Measurements from ENCODE around the gene COL4A1.

The COL4A1 gene

GRCh38 chr13:110130431-110130830 lies 176.5 kb downstream of the COL4A1 start:
- no peak overlapping the region for H3K27ac ChIP-seq (replicated peaks)
- TF ChIP-seq CTCF (IDR thresholded peaks at IDR 0.05; ENCODE audit: insufficient read depth, low read length) (no peak), SPI1 (IDR thresholded peaks at IDR 0.05; ENCODE audit: borderline replicate concordance, low read depth) (no peak)
- H3K4me3 ChIP-seq (replicated peaks; ENCODE audit: insufficient read depth, low read length), result no peak overlapping the region
- no peak for DNase-seq (ENCODE audit: low read depth in 1 of 2, low spot score in 1 of 2)
- H3K27me3 ChIP-seq (ENCODE audit: insufficient read depth, poor library complexity, severe bottlenecking), result no peaks in the 10 kb centered on the region

GRCh38 chr13:110129539-110130186 lies 177.3 kb downstream of the COL4A1 start:
- no peaks in the 10 kb centered on the region for H3K27me3 ChIP-seq (ENCODE audit: insufficient read depth, poor library complexity, severe bottlenecking)
- TF ChIP-seq, protein P1, sequence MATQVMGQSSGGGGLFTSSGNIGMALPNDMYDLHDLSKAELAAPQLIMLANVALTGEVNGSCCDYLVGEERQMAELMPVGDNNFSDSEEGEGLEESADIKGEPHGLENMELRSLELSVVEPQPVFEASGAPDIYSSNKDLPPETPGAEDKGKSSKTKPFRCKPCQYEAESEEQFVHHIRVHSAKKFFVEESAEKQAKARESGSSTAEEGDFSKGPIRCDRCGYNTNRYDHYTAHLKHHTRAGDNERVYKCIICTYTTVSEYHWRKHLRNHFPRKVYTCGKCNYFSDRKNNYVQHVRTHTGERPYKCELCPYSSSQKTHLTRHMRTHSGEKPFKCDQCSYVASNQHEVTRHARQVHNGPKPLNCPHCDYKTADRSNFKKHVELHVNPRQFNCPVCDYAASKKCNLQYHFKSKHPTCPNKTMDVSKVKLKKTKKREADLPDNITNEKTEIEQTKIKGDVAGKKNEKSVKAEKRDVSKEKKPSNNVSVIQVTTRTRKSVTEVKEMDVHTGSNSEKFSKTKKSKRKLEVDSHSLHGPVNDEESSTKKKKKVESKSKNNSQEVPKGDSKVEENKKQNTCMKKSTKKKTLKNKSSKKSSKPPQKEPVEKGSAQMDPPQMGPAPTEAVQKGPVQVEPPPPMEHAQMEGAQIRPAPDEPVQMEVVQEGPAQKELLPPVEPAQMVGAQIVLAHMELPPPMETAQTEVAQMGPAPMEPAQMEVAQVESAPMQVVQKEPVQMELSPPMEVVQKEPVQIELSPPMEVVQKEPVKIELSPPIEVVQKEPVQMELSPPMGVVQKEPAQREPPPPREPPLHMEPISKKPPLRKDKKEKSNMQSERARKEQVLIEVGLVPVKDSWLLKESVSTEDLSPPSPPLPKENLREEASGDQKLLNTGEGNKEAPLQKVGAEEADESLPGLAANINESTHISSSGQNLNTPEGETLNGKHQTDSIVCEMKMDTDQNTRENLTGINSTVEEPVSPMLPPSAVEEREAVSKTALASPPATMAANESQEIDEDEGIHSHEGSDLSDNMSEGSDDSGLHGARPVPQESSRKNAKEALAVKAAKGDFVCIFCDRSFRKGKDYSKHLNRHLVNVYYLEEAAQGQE (IDR thresholded peaks at IDR 0.05; ENCODE audit: insufficient replicate concordance, low read depth), result no peak
- TF ChIP-seq SPI1 (IDR thresholded peaks at IDR 0.05; ENCODE audit: borderline replicate concordance, low read depth) (no peak), GABPA (IDR thresholded peaks at IDR 0.05; ENCODE audit: low read depth) (no peak), CTCF (IDR thresholded peaks at IDR 0.05; ENCODE audit: insufficient read depth, low read length) (no peak)
- DNase-seq (ENCODE audit: low read depth in 1 of 2, low spot score in 1 of 2), result no peak
- H3K4me3 ChIP-seq (replicated peaks; ENCODE audit: insufficient read depth, low read length), result no peak overlapping the region
- no peak overlapping the region for H3K27ac ChIP-seq (replicated peaks)

DNA sequence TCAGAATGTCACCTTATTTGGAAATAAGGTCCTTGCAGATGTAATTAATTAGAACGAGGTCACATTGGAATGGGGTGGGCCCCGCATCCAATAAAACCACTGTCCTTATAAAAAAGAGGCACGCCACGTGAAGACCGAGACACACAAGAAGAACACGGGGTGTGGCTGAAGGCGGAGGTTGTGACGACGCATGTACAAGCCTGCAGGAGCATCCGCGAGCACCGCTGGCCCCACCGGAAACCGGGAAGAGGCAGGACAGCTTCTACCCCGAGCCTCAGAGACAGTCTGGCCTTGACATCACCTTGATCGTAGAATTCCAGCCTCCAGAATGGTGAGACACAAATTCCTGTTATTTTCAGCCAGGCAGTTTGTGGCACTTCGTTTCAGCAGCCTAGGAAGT lies 177.9 kb downstream of the COL4A1 start:
- Histone ChIP-seq H3K27me3 (ENCODE audit: insufficient read depth, poor library complexity, severe bottlenecking) (no peaks in the 10 kb centered on the region), H3K4me3 (replicated peaks; ENCODE audit: insufficient read depth, low read length) (no peak overlapping the region), H3K27ac (replicated peaks) (no peak overlapping the region)
- DNase-seq (ENCODE audit: low read depth in 1 of 2, low spot score in 1 of 2), result no peak
- TF ChIP-seq GABPA (IDR thresholded peaks at IDR 0.05; ENCODE audit: low read depth) (no peak), POLR2AphosphoS5 (IDR thresholded peaks at IDR 0.05; ENCODE audit: low read depth) (no peak), SPI1 (IDR thresholded peaks at IDR 0.05; ENCODE audit: borderline replicate concordance, low read depth) (no peak), CTCF (IDR thresholded peaks at IDR 0.05; ENCODE audit: insufficient read depth, low read length) (no peak)
- TF ChIP-seq, protein P1 (IDR thresholded peaks at IDR 0.05; ENCODE audit: insufficient replicate concordance, low read depth), result no peak

DNA sequence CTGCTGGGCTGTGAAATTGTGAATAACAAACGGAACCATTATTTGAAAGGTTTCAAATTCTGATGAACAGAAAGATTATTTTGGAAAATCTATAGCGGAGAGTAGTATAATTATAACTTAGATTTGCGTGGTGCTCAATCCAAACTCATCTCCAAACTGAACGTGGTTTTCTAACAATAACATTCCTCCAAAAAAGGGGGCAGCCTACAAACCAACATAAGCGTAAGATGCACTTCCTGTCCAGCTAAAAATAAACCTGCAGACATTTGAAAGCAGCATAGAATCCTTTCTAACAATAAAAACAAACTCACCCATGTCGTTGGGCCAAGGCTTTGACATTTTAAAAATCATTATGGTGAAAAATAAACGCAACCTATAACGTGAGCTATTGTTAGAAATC lies 178.4 kb downstream of the COL4A1 start:
- no peak overlapping the region for H3K4me3 ChIP-seq (replicated peaks; ENCODE audit: insufficient read depth, low read length)
- no peak for DNase-seq (ENCODE audit: low read depth in 1 of 2, low spot score in 1 of 2)
- no peak overlapping the region for H3K27ac ChIP-seq (replicated peaks)
- H3K27me3 ChIP-seq (ENCODE audit: insufficient read depth, poor library complexity, severe bottlenecking), result no peaks in the 10 kb centered on the region
- no peak for TF ChIP-seq CTCF (IDR thresholded peaks at IDR 0.05; ENCODE audit: insufficient read depth, low read length)
- TF ChIP-seq, protein P1 (IDR thresholded peaks at IDR 0.05; ENCODE audit: insufficient replicate concordance, low read depth), result no peak
- no peak for TF ChIP-seq POLR2AphosphoS5 (IDR thresholded peaks at IDR 0.05; ENCODE audit: low read depth)
- no peak for TF ChIP-seq SPI1 (IDR thresholded peaks at IDR 0.05; ENCODE audit: borderline replicate concordance, low read depth)
- no peak for TF ChIP-seq GABPA (IDR thresholded peaks at IDR 0.05; ENCODE audit: low read depth)
